ENCODE results near the gene SLC52A1.

- no peak for TF ChIP-seq EZH2 (IDR thresholded peaks at IDR 0.05; ENCODE audit: insufficient read depth, poor library complexity, severe bottlenecking)
- no peak for TF ChIP-seq EZH2phosphoT487 (IDR thresholded peaks at IDR 0.05; ENCODE audit: insufficient read depth, low read depth)
Observed at GRCh38 chr17:5002121-5002788, 33.0 kb downstream of the SLC52A1 start.
